NCI-H2081 treated with DMSO at 0.1 percent for 48 hours (cell line): ENCODE data around the gene NCBP2.
"Not testable (repeated sequence)": the region's sequence is repeated elsewhere in the genome, so short reads cannot be mapped to it uniquely, and the experiment has no call there.

Experiments
- DNase-seq: peaks from one replicate; lab custom pipeline; 2025; lab: John Stamatoyannopoulos, UW

NCBP2 gene

GRCh38 chr3:196968233-196969133 lies 26.2 kb upstream of the NCBP2 start, which contains the start of gene PIGZ:
PIGZ (minus strand) TSS chr3:196968833; CDS start chr3:196952031, 16,802 bp downstream.
- no peak for DNase-seq

GRCh38 chr3:196967412-196968232 lies 25.3 kb upstream of the NCBP2 start:
- DNase-seq = no peak

- no peak for DNase-seq
These were observed 24.4 kb upstream of the NCBP2 start for GRCh38 chr3:196966526-196967401.

GRCh38 chr3:196965804-196966173 lies 23.5 kb upstream of the NCBP2 start:
- DNase-seq = no peak

DNA sequence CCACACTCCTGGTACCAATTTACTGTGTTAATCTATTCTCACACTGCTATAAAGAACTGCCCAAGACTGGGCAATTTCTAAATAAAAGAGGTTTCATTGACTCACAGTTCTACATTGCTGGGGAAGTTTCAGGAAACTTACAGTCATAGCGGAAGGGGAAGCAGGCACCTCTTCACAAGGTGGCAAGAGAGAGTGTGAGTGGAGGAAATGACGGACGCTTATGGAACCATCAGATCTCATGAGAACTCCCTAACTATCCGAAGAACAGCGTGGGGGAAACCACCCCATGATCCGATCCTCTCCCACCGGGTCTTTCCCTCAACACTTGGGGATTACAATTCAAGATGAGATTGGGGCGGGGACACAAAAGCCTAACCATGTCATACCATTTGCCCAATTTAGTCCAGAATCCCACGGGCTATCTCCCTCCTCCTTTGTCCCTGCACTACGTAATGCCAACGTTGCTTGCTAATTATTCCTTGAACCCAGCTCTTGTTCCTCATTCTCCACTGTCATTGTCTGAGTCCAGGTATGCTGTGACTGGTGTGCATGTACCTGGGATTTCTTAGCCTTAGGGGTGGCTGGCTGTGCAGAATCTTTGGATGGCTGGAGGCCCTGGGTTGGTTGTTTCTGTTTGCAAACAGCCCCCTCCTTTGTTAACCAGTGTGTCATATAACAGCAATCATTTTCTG lies 22.9 kb upstream of the NCBP2 start:
- DNase-seq = no peak

DNA sequence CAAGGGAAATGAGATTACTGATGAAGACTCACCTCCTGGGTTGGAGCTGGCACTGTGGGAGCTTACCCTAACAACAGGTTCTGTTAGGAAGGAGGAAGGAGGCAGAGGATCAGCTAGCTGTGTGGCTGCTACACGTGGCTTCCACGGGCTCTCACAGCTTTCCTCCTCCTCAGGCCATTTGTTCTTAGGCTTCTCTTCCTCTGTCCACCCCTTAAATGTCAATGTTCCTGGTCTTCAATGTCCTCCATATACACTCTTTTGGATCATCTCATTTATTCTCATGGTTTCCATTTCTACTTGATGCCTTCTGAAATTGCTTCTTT lies 21.3 kb upstream of the NCBP2 start:
- DNase-seq = no peak

- DNase-seq = no peak
These were observed 20.8 kb upstream of the NCBP2 start for GRCh38 chr3:196962930-196963630.

DNA sequence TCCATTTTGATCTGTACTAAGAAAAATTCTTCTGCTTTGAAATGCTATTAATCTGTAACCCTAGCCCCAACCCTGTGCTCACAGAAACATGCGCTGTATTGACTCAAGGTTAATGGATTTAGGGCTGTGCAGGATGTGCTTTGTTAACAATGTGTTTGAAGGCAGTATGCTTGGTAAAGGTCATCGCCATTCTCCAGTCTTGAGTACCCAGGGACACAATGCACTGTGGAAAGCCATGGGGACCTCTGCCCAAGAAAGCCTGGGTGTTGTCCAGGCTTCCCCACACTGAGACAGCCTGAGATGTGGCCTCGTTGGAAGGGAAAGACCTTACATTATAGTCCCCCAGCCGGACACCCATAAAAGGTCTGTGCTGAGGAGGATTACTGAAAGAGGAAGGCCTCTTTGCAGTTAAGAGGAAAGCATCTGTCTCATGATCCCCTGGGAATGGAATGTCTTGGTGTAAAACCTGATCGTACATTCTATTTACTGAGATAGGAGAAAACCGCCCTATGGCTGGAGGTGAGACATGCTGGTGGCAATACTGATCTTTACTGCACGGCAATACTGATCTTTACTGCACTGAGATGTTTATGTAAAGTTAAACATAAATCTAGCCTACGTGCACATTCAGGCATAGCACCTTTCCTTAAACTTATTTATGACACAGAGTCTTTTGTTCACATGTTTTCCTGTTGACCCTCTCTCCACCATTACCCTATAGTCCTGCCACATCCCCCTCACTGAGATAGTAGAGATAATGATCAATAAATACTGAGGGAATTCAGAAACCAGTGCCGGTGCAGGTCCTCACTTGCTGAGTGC lies 20.0 kb upstream of the NCBP2 start:
- DNase-seq = no peak

DNA sequence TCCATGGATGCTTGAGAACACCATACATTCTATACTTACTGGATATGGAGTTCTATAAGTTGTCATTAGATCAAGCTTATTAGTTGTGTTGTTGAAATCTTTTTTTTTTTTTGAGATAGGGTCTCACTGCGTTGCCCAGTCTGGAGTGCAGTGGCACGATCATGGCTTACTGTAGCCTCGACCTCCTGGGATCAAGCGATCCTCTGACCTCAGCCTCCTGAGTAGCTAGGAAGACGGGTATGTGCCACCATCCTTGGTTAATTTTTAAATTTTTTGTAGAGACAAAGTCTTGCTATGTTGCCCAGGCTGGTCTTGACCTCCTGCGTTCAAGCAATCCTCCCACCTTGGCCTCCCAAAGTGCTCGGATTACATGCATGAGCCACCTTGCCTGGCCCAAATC lies 12.5 kb upstream of the NCBP2 start:
- no peak for DNase-seq

- DNase-seq = no peak
These were observed 9.0 kb upstream of the NCBP2 start for GRCh38 chr3:196951371-196951770.

DNA sequence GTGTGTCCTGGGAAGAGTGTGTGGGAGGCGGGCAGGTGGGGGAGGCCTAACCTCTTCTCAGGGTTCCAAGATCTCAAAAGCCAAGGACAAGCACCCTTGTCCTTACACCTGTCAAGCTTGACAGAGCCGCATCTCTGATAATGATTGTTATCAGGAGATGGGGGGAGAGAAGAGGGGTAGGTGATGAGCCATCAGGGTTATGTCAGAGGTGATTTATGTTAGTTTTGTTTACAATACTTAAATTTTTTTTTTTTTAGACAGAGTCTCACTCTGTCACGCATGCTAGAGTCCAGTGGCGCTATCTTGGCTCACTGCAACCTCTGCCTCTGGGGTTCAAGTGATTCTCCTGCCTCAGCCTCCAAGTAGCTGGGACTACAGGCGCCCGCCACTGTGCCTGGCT lies 7.4 kb upstream of the NCBP2 start:
- DNase-seq = no peak

DNA sequence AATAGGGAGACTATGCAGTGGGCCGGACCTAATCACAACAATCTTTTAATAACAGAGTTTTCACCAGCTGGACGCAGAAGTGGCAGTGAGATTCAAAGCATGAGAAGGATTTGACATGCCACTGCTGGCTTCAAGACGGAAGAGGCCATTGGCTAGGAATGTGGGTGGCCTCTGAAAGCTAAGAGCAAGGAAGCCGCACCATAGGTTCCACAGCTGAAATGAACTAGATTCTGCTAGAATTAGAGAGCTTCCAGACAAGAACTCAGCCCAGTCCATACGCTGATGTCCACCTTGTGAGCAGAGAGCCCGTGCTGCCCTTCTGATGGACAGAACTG lies 6.9 kb upstream of the NCBP2 start:
- DNase-seq = no peak

- DNase-seq = no peak
These were observed 6.3 kb upstream of the NCBP2 start for GRCh38 chr3:196948442-196949284.

DNA sequence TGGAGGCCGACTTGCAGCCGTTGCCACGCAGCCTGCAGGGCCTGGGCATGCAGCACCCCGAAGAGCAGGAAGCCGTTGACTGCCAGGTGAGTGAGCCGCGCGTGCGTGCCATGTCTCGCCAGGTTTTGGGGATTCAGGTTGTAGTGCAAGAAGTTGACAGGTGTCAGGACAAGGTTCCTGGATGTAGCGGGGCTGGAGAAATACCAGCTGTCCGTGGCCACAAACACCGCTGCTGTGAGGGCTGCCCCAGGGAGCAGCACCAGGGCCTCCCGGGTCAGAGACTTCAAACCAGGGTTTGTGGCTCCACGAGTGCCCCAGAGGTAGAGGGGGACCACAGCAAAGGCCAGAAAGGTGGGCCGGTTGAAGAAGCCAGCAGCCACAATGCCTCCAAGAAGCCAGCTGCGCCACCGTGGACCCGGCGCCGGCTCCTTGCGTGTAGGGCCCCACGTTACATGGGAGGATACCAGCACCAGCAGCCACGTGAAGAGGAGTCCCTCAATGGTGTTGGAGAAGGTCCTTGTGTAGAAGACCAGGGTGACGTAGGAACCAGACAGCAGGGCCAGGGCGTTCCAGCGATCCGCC lies 5.6 kb upstream of the NCBP2 start:
- no peak for DNase-seq

DNA sequence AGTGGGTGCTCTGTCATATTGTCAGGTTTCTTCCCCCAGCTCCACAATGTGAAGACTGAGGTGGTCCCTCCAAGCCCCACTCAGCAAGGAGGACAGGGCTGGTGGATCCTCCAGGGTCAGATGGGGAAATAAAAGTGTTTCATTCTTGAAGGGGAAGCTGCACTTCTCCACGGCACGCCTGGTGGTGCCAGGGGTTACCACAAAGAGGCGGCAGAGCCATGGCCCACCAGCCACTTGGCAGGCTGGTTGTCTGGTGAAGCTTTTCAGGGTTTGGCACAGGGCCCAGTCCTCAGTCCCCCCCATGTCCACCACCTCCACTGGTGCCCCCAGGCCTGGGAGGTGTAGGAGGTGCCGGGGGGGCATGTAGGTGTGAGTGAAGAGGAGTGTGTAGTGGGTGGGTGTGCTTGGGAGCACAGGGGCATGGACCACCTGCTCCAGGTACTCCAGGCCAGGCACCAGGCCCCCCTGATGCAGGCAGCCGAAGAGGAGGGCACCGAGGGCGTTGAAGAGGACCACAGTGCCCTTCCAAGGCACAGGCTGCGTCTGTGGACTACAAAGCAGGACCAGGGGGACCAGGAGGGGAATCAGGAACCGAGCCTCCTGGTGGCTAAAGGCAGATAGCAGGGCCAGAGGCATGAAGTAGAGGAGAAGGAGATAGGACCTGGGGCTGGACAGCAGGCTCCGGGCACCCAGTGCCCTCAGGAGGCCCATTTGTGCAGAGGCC lies 5.0 kb upstream of the NCBP2 start:
- no peak for DNase-seq

DNA sequence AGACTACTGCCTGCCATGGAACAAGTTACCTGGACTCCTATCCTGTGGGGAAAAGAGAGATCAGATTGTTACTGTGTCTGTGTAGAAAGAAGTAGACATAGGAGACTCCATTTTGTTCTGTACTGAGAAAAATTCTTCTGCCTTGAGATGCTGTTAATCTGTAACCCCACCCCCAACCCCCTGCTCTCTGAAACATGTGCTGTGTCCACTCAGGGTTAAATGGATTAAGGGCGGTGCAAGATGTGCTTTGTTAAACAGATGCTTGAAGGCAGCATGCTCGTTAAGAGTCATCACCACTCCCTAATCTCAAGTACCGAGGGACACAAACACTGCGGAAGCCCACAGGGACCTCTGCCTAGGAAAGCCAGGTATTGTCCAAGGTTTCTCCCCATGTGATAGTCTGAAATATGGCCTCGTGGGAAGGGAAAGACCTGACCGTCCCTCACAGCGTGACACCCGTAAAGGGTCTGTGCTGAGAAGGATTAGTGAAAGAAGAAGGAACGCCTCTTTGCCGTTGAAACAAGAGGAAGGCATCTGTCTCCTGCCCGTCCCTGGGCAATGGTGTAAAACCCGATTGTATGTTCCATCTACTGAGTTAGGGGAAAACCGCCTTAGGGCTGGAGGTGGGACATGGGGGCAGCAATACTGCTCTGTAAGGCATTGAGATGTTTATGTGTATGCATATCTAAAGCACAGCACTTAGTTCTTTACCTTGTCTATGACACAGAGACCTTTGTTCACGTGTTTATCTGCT lies 1.9 kb upstream of the NCBP2 start:
- not testable (repeated sequence) for DNase-seq

GRCh38 chr3:196942915-196943277 lies 568 bp upstream of the NCBP2 start:
- DNase-seq = no peak
